GM12878 (cell line): ENCODE results near the gene SHF. TPM values are rescaled to one million over a fixed set of nuclear protein-coding genes. Genes with fewer than 3 reads are reported as not detected.

Source experiments
- ATAC-seq: fragments of 200-7000 bp; cut with Tn5 transposase; 3 replicates; pipeline ENCODE4 v1.9.1; 2020; ENCODE audit warnings: mild to moderate bottlenecking, moderate library complexity
- BruUV-seq: library from RNA; stranded (reverse); fragments of 400-500 nt; replicated peaks from 2 replicates; lab custom pipeline; 2021; lab: Mats Ljungman, UMichigan
- CTCF ChIA-PET: fragments of 300-600 bp; sonication (Branson Sonifier 250); formaldehyde crosslinking; extraction: SDS; loops from one replicate; lab custom pipeline; 2021; ENCODE audit warnings: inconsistent platforms; lab: Yijun Ruan, JAX
- POLR2A ChIA-PET: fragments of 350-600 bp; formaldehyde crosslinking; extraction: SDS; loops from one replicate; lab custom pipeline; 2021; ENCODE audit warnings: inconsistent platforms; lab: Charles Lee
- RAD21 ChIA-PET: fragments of 300-600 bp; sonication (Branson Sonifier 250); formaldehyde crosslinking; loops from one replicate; lab custom pipeline; 2023; ENCODE audit warnings: antibody characterized with exemption; ENCODE audit not compliant: unreplicated experiment; lab: Charles Lee
- SMC1A ChIA-PET: fragments of 300-600 bp; sonication (Branson Sonifier 250); formaldehyde crosslinking; loops from one replicate; lab custom pipeline; 2023; ENCODE audit not compliant: unreplicated experiment, uncharacterized antibody; lab: Charles Lee
- DNase-seq: peaks from one replicate; pipeline ENCODE4 v3.0.0-alpha.2; 2011; ENCODE audit warnings: low read depth, low spot score
- FAIRE-seq: peaks from 3 replicates; lab custom pipeline; 2011; peaks lifted over from hg19 to GRCh38; lab: Jason Lieb, UNC
- H2AFZ ChIP-seq: 2 replicates; pipeline ENCODE4 v1.6.0; 2011; ENCODE audit warnings: low read depth, low read length, control low read depth; ENCODE audit not compliant: control insufficient read depth
- H3K27ac ChIP-seq: 2 replicates; pipeline ENCODE4 v1.5.1; 2011; ENCODE audit warnings: control low read depth; ENCODE audit not compliant: control insufficient read depth, insufficient read depth
- H3K27me3 ChIP-seq, 2 experiments: replicated peaks in 1 of 2; 2 replicates each; pipeline versions ENCODE4 v1.6.0 to v1.6.1; 2011; ENCODE audit warnings: low read length in 1 of 2; ENCODE audit not compliant: control insufficient read depth in 2 of 2, insufficient read depth in 2 of 2
- H3K36me3 ChIP-seq, 2 experiments: 2 replicates each; pipeline ENCODE4 v1.5.1; 2011; ENCODE audit warnings: low read length in 1 of 2; ENCODE audit not compliant: control insufficient read depth in 2 of 2, insufficient read depth in 2 of 2
- H3K4me1 ChIP-seq: 2 replicates; pipeline ENCODE4 v1.6.1; 2011; ENCODE audit warnings: mild to moderate bottlenecking, low read length, moderate library complexity, mixed read lengths; ENCODE audit not compliant: control insufficient read depth, insufficient read depth
- H3K4me2 ChIP-seq: 2 replicates; pipeline ENCODE4 v1.6.0; 2011; ENCODE audit warnings: control low read depth; ENCODE audit not compliant: control insufficient read depth, insufficient read depth
- H3K4me3 ChIP-seq: fragments of 200-600 bp; sonication (generic); 2 replicates; pipeline ENCODE4 v1.5.1; 2016
- H3K79me2 ChIP-seq: 2 replicates; pipeline ENCODE4 v1.6.0; 2011; ENCODE audit warnings: low read length; ENCODE audit not compliant: control insufficient read depth, insufficient read depth
- H3K9ac ChIP-seq: 2 replicates; pipeline ENCODE4 v1.8.0; 2011; ENCODE audit warnings: low read length, control low read depth, mixed read lengths; ENCODE audit not compliant: control insufficient read depth, insufficient read depth
- H3K9me3 ChIP-seq: replicated peaks from 3 replicates; pipeline ENCODE4 v1.5.1; 2011; ENCODE audit warnings: mild to moderate bottlenecking, low read length; ENCODE audit not compliant: control insufficient read depth, insufficient read depth
- H4K20me1 ChIP-seq: 2 replicates; pipeline ENCODE4 v1.6.0; 2011; ENCODE audit not compliant: control insufficient read depth, insufficient read depth
- CHD2 ChIP-seq: IDR thresholded peaks from 2 replicates; pipeline ENCODE4 v1.6.1; 2011; ENCODE audit warnings: low read depth, low read length, improper control_type of control experiment, borderline replicate concordance
- NR2C1 ChIP-seq: fragments of 450-650 bp; IDR thresholded peaks from 2 replicates; pipeline ENCODE4 v1.6.1; 2017; ENCODE audit warnings: antibody characterized with exemption, mild to moderate bottlenecking, moderate library complexity
- NR2F1 ChIP-seq: fragments of 450-650 bp; conservative IDR thresholded peaks from 2 replicates; pipeline ENCODE4 v1.6.1; 2017; ENCODE audit warnings: mild to moderate bottlenecking
- RBBP5 ChIP-seq: fragments of 200-600 bp; sonication (generic); conservative IDR thresholded peaks from 2 replicates; pipeline ENCODE4 v1.6.1; 2016
- WGBS: methylation state at CpG from one replicate; pipeline ENCODE4 v1.1.6; 2016; ENCODE audit warnings: low lambda C conversion rate; ENCODE audit not compliant: insufficient replicate concordance, insufficient coverage; ENCODE audit errors: missing lambda C conversion rate; 5-methylcytosine and 5-hydroxymethylcytosine counted together
- in situ Hi-C: fragments of 300-500 bp; cut with MboI; formaldehyde crosslinking; loops from 9 replicates; pipeline ENCODE4 v1.14.3; 2018; ENCODE audit warnings: mixed read lengths
- intact Hi-C: fragments of 100-400 bp; cut with micrococcal nuclease; formaldehyde crosslinking; loops from one replicate; pipeline ENCODE4 v1.14.2; 2022; ENCODE audit not compliant: unreplicated experiment
- polyA plus RNA-seq, 11 experiments: library from polyadenylated mRNA; depleted of rRNA in 4 of 11; unstranded in 6 of 11; stranded (reverse) in 5 of 11; fragments of >200 nt; fragmentation: Nextera tagmentation in 4 of 11; fragmentation: Illumina TruSeq in 1 of 11; extraction: Ambion mirVana in 4 of 11; extraction: Trizol in 1 of 11; gene quantifications; 1 replicate in 1 of 11; 2 replicates in 10 of 11; pipeline versions ENCODE4 v1.2.1 to v1.2.3, GENCODE V29; 2011 to 2016; ENCODE audit warnings: inconsistent platforms in 2 of 11, missing spikeins in 2 of 11, low read depth in 1 of 11
- total RNA-seq, 4 experiments: library from RNA; depleted of rRNA in 3 of 4; stranded (reverse); fragments of >200 nt in 3 of 4; fragmentation: Illumina TruSeq in 1 of 4; extraction: Trizol in 1 of 4; gene quantifications; 2 replicates each; pipeline versions ENCODE4 v1.2.1 to v1.2.3, GENCODE V29; 2013 to 2021
- TF ChIP-seq, protein P1 (sequence below): fragments of 450-650 bp; IDR thresholded peaks from 2 replicates; pipeline ENCODE4 v1.6.1; 2016; ENCODE audit warnings: mild to moderate bottlenecking
- TF ChIP-seq, protein P2 (sequence below): IDR thresholded peaks from 2 replicates; pipeline ENCODE4 v1.6.1; 2011; ENCODE audit warnings: borderline replicate concordance, low read depth, mild to moderate bottlenecking, moderate library complexity, mixed read lengths, low read length; ENCODE audit not compliant: insufficient read depth; ENCODE audit errors: extremely low read length

Gene SHF
- total and polyA plus RNA-seq, 10 of the 15 experiments (the other 5 are each of a cell fraction or from before 2014, with no cell fraction given), result 0.04 to 5.7 (median 1.0) TPM; not detected in 1

DNA sequence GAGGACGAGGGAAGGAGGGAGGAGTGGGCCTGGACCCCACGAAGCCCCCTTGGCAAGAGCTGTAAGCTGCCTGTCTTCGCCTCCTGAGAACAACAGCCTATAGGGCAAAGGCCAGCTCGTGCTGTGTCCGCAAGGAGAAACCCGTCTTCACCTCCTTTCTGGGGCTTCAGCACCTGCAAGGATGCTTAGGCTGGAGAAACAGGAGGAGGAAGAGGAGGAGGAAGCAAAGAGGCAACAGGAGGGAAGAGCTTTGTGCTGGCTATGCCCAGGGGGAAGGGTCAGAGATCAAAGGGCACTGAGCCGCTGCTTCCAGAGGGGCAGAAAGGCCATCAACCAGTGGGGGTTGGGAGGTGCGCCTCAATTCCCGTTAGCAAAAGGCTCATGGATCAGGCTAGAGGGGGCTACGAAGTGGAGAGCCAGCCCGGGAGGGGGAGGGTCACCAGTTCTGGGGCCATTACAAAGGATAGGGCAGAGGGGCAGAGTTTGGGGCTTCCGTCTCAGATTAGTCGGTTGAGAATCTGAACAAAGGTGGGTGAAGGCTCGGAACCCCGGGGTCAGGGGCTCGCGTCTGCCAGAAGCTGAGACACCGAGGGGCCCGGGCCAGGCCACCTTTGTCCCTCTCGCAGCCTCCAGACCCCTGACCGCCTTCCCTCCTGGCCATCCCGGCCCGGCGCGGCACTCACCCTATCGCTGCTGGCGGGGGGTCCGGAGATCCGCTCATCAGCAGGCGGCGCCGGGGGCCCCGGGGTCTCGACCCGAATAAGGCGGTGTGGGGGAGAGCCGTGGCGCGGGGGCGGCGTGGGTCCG, 792 bp downstream of the SHF start:
- CTCF ChIA-PET, result interaction anchor here (1.1 to 13.7 kb wide), 7 partner anchors 11 to 214 kb away, joined by 3 to 200 read pairs (median 12); no protein-coding TSS in a partner anchor
- Histone ChIP-seq H3K4me3 (peak overlapping the region; percentile 53; the same call in 1 of the 2 replicates), H3K4me2 (peak overlapping the region; percentile 12), H3K9ac (no peak overlapping the region; the same call in 1 of the 2 replicates), H3K79me2 (no peaks in the 10 kb centered on the region), H3K27me3 (peaks cover 0 to 2% of the 10 kb centered on the region in 2 experiments; a peak in 2 of 4 replicates), H3K4me1 (peaks cover 4% of the 10 kb centered on the region), H3K36me3 (no peaks in the 10 kb centered on the region), H3K27ac (no peak overlapping the region), H4K20me1 (no peaks in the 10 kb centered on the region), H2AFZ (no peak overlapping the region), H3K9me3 (no peaks in the 10 kb centered on the region)
- FAIRE-seq, result no peak
- no peak for DNase-seq
- intact Hi-C loops, result no loop called here
- SMC1A ChIA-PET, result interaction anchor here (0.7 to 1.8 kb wide), 4 partner anchors 10 to 16 kb away, joined by 3 to 7 read pairs (median 4); no protein-coding TSS in a partner anchor
- POLR2A ChIA-PET, result interaction anchor here (1.0 to 1.5 kb wide), 6 partner anchors 10 to 93 kb away, joined by 3 to 5 read pairs (median 4); no protein-coding TSS in a partner anchor
- 28% methylated on average over 29 of the region's 42 CpGs for WGBS
- TSS peak; percentile 44 for BruUV-seq
- no peak for ATAC-seq
- TF ChIP-seq RBBP5 (no peak), CHD2 (no peak), NR2C1 (peak; percentile 73), NR2F1 (peak; percentile 44; the same call in 1 of the 2 replicates)
- TF ChIP-seq, protein P1, sequence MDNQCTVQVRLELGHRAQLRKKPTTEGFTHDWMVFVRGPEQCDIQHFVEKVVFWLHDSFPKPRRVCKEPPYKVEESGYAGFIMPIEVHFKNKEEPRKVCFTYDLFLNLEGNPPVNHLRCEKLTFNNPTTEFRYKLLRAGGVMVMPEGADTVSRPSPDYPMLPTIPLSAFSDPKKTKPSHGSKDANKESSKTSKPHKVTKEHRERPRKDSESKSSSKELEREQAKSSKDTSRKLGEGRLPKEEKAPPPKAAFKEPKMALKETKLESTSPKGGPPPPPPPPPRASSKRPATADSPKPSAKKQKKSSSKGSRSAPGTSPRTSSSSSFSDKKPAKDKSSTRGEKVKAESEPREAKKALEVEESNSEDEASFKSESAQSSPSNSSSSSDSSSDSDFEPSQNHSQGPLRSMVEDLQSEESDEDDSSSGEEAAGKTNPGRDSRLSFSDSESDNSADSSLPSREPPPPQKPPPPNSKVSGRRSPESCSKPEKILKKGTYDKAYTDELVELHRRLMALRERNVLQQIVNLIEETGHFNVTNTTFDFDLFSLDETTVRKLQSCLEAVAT, result peak; percentile 78
- TF ChIP-seq, protein P2, sequence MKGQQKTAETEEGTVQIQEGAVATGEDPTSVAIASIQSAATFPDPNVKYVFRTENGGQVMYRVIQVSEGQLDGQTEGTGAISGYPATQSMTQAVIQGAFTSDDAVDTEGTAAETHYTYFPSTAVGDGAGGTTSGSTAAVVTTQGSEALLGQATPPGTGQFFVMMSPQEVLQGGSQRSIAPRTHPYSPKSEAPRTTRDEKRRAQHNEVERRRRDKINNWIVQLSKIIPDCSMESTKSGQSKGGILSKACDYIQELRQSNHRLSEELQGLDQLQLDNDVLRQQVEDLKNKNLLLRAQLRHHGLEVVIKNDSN, result no peak
- RAD21 ChIA-PET, result interaction anchor here (0.6 to 1.3 kb wide), 4 partner anchors 13 to 217 kb away, joined by 3 to 7 read pairs (median 3); no protein-coding TSS in a partner anchor
- in situ Hi-C loops, result no loop called here
